Smooth muscle cell (in vitro differentiated cells): ENCODE measurements around the gene FKBP7. TPM values are rescaled to one million over a fixed set of nuclear protein-coding genes. Genes with fewer than 3 reads are reported as not detected.

Source experiments
- DNase-seq: peaks from one replicate; lab custom pipeline; 2025; ENCODE audit not compliant: unreplicated experiment; lab: John Stamatoyannopoulos, UW
- H2AFZ ChIP-seq: fragments of 200-600 bp; sonication (generic); 2 replicates; pipeline ENCODE4 v1.6.0; 2016; ENCODE audit warnings: antibody characterized with exemption, low read depth, mild to moderate bottlenecking
- H3F3A ChIP-seq: fragments of 200-600 bp; sonication (generic); 2 replicates; pipeline ENCODE4 v1.6.0; 2017; ENCODE audit warnings: antibody characterized with exemption, low read depth
- H3K27ac ChIP-seq: fragments of 200-600 bp; sonication (generic); 2 replicates; pipeline ENCODE4 v1.5.1; 2016; ENCODE audit warnings: low read depth, mild to moderate bottlenecking
- H3K27me3 ChIP-seq: fragments of 200-600 bp; sonication (generic); 2 replicates; pipeline ENCODE4 v1.6.1; 2016; ENCODE audit warnings: low read depth, mild to moderate bottlenecking
- H3K36me3 ChIP-seq: fragments of 200-600 bp; sonication (generic); 2 replicates; pipeline ENCODE4 v1.5.1; 2016; ENCODE audit warnings: low read depth
- H3K4me1 ChIP-seq: fragments of 200-600 bp; sonication (generic); 2 replicates; pipeline ENCODE4 v1.5.1; 2016; ENCODE audit warnings: low read depth
- H3K4me2 ChIP-seq: fragments of 200-600 bp; sonication (generic); 2 replicates; pipeline ENCODE4 v1.6.0; 2016; ENCODE audit warnings: mild to moderate bottlenecking
- H3K4me3 ChIP-seq: fragments of 200-600 bp; sonication (generic); 2 replicates; pipeline ENCODE4 v1.5.1; 2016; ENCODE audit warnings: mild to moderate bottlenecking
- H3K79me2 ChIP-seq: fragments of 200-600 bp; sonication (generic); 2 replicates; pipeline ENCODE4 v1.6.0; 2016; ENCODE audit warnings: low read depth, mild to moderate bottlenecking
- H3K9ac ChIP-seq: fragments of 200-600 bp; sonication (generic); 2 replicates; pipeline ENCODE4 v1.6.0; 2016; ENCODE audit warnings: low read depth
- H3K9me3 ChIP-seq: fragments of 200-600 bp; sonication (generic); replicated peaks from 2 replicates; pipeline ENCODE4 v1.5.1; 2016; ENCODE audit warnings: low read depth
- H4K20me1 ChIP-seq: fragments of 200-600 bp; sonication (generic); 2 replicates; pipeline ENCODE4 v1.6.0; 2016; ENCODE audit warnings: low read depth
- CTCF ChIP-seq: fragments of 200-600 bp; sonication (generic); IDR thresholded peaks from 2 replicates; pipeline ENCODE4 v1.5.1; 2017; ENCODE audit warnings: borderline replicate concordance, mild to moderate bottlenecking, antibody characterized with exemption; ENCODE audit not compliant: insufficient read depth, poor library complexity, severe bottlenecking
- WGBS: methylation state at CpG from one replicate; pipeline ENCODE4 v1.1.7; 2016; ENCODE audit warnings: low lambda C conversion rate; 5-methylcytosine and 5-hydroxymethylcytosine counted together
- polyA plus RNA-seq: library from polyadenylated mRNA; unstranded; fragments of >200 nt; fragmentation: Nextera tagmentation; extraction: Ambion mirVana; gene quantifications from 2 replicates; pipeline ENCODE4 v1.2.1, GENCODE V29; 2016
- total RNA-seq: library from RNA; depleted of rRNA; stranded (reverse); fragments of >200 nt; gene quantifications from 2 replicates; pipeline ENCODE4 v1.2.3, GENCODE V29; 2014

FKBP7 gene
- total and polyA plus RNA-seq, 2 experiments from 2014 or later: 125 to 213 TPM

GRCh38 chr2:178469219-178469849 lies 9.1 kb downstream of the FKBP7 start:
- Histone ChIP-seq H3K27ac (no peak overlapping the region), H3K9ac (no peak overlapping the region), H3F3A (no peaks in the 10 kb centered on the region), H3K79me2 (peaks cover 13% of the 10 kb centered on the region), H3K4me3 (no peak overlapping the region), H3K4me2 (no peak overlapping the region), H4K20me1 (peaks cover 11% of the 10 kb centered on the region), H3K4me1 (no peaks in the 10 kb centered on the region), H3K27me3 (no peaks in the 10 kb centered on the region), H3K36me3 (peaks cover 5% of the 10 kb centered on the region), H3K9me3 (no peaks in the 10 kb centered on the region), H2AFZ (no peak overlapping the region)
- WGBS: 68% methylated on average over 7 of the region's 7 CpGs
- DNase-seq: no peak
- no peak for TF ChIP-seq CTCF

- WGBS: 89% methylated on average over 11 of the region's 11 CpGs
- no peak overlapping the region for H3K4me2 ChIP-seq
- no peak overlapping the region for H3K27ac ChIP-seq
- no peak for DNase-seq
- no peaks in the 10 kb centered on the region for H3K9me3 ChIP-seq
- H3K79me2 ChIP-seq: no peaks in the 10 kb centered on the region
- H3K4me1 ChIP-seq: no peaks in the 10 kb centered on the region
- H3K9ac ChIP-seq: no peak overlapping the region
- no peak overlapping the region for H3K4me3 ChIP-seq
- no peak overlapping the region for H2AFZ ChIP-seq
- peaks cover 5% of the 10 kb centered on the region for H3F3A ChIP-seq
- H4K20me1 ChIP-seq: no peaks in the 10 kb centered on the region
- no peaks in the 10 kb centered on the region for H3K27me3 ChIP-seq
- H3K36me3 ChIP-seq: no peaks in the 10 kb centered on the region
- TF ChIP-seq CTCF: no peak
Observed at GRCh38 chr2:178457390-178457886, 21.0 kb downstream of the FKBP7 start.

GRCh38 chr2:178455947-178456346 lies 22.5 kb downstream of the FKBP7 start:
- Histone ChIP-seq H3K27ac (peak overlapping the region; percentile 90), H3K36me3 (no peaks in the 10 kb centered on the region), H3K4me1 (no peaks in the 10 kb centered on the region), H3K4me2 (no peak overlapping the region), H3K9ac (peak overlapping the region; percentile 85), H4K20me1 (no peaks in the 10 kb centered on the region), H3K9me3 (no peaks in the 10 kb centered on the region), H3K27me3 (no peaks in the 10 kb centered on the region), H3F3A (peaks cover 5% of the 10 kb centered on the region), H3K79me2 (no peaks in the 10 kb centered on the region), H2AFZ (no peak overlapping the region), H3K4me3 (no peak overlapping the region)
- 63% methylated on average over 5 of the region's 5 CpGs for WGBS
- DNase-seq: no peak
- TF ChIP-seq CTCF: no peak

- H3K9ac ChIP-seq: no peak overlapping the region
- H4K20me1 ChIP-seq: peaks cover 26% of the 10 kb centered on the region
- H3F3A ChIP-seq: peaks cover 5% of the 10 kb centered on the region
- H2AFZ ChIP-seq: no peak overlapping the region
- TF ChIP-seq CTCF: no peak
- H3K27ac ChIP-seq: no peak overlapping the region
- DNase-seq: no peak
- no peaks in the 10 kb centered on the region for H3K36me3 ChIP-seq
- no peaks in the 10 kb centered on the region for H3K9me3 ChIP-seq
- 95% methylated on average over 5 of the region's 5 CpGs for WGBS
- H3K79me2 ChIP-seq: peaks cover 26% of the 10 kb centered on the region
- H3K4me3 ChIP-seq: no peak overlapping the region
- no peaks in the 10 kb centered on the region for H3K27me3 ChIP-seq
- peaks cover 10% of the 10 kb centered on the region for H3K4me1 ChIP-seq
- no peak overlapping the region for H3K4me2 ChIP-seq
Observed at GRCh38 chr2:178452870-178453269, 25.5 kb downstream of the FKBP7 start.
